Right lobe of liver (tissue), 6 donors: ENCODE data around the gene NCAPH2. TPM values are rescaled to one million over a fixed set of nuclear protein-coding genes. Genes with fewer than 3 reads are reported as not detected.

Experiments
- ATAC-seq, 4 donors: fragments of 200-7000 bp; cut with Tn5 transposase; one replicate each; pipeline ENCODE4 v1.9.1; 2020; ENCODE audit warnings: mild to moderate bottlenecking in 4 of 4, moderate library complexity in 4 of 4
- DNase-seq, 3 donors: peaks; one replicate each; pipeline ENCODE4 v3.0.0-alpha.2; 2020
- H3K27ac ChIP-seq, 3 donors: fragments of 200-600 bp; one replicate each; pipeline ENCODE4 v1.8.0; 2022
- H3K27me3 ChIP-seq, 2 donors: fragments of 200-600 bp; one replicate each; pipeline ENCODE4 v1.8.0; 2022
- H3K36me3 ChIP-seq, 4 donors: fragments of 200-600 bp; sonication (generic) in 1 of 4; one replicate each; pipeline versions ENCODE4 v1.5.1 to v1.8.0; 2017 to 2022; ENCODE audit warnings: control low read depth in 1 of 4
- H3K4me1 ChIP-seq, 4 donors: fragments of 200-600 bp; sonication (generic) in 1 of 4; one replicate each; pipeline versions ENCODE4 v1.5.1 to v1.8.0; 2017 to 2022; ENCODE audit warnings: control low read depth in 1 of 4
- H3K4me3 ChIP-seq, 3 donors: fragments of 200-600 bp; one replicate each; pipeline ENCODE4 v1.8.0; 2022
- H3K9me3 ChIP-seq, 4 donors: fragments of 200-600 bp; sonication (generic) in 1 of 4; one replicate each; pipeline versions ENCODE4 v1.5.1 to v1.8.0; 2017 to 2022; ENCODE audit warnings: control low read depth in 1 of 4
- POLR2A ChIP-seq: fragments of 450-650 bp; IDR thresholded peaks from one replicate; pipeline ENCODE4 v1.6.1; 2017; ENCODE audit warnings: antibody characterized with exemption, mild to moderate bottlenecking
- WGBS: methylation state at CpG from one replicate; pipeline ENCODE4 v1.1.6; 2018; ENCODE audit warnings: low coverage, low lambda C conversion rate; ENCODE audit not compliant: insufficient coverage; ENCODE audit errors: missing lambda C conversion rate; 5-methylcytosine and 5-hydroxymethylcytosine counted together
- intact Hi-C, 2 donors: fragments of 100-400 bp; cut with DNase I; formaldehyde crosslinking; loops; one replicate each; pipeline versions ENCODE4 v1.11.2 to v1.14.1; 2022
- total RNA-seq, 6 experiments: library from RNA; depleted of rRNA in 2 of 6; stranded (reverse); fragments of >200 nt in 2 of 6; fragmentation: NEBNext Ultra II Directional in 3 of 6; extraction: Animal tissue kit (Norgen Biotek cat#: 25700) in 3 of 6; gene quantifications; one replicate each; pipeline versions ENCODE4 v1.1.0 to v1.2.4, GENCODE V29; 2016 to 2023
- TF ChIP-seq, protein P1 (sequence below), 4 donors: fragments of 200-600 bp in 3 of 4; fragments of 450-650 bp in 1 of 4; IDR thresholded peaks; one replicate each; pipeline versions ENCODE4 v1.5.1 to v1.8.0; 2016 to 2022; ENCODE audit warnings: antibody characterized with exemption in 4 of 4, mild to moderate bottlenecking in 2 of 4
- donor health status: DM: no; HTN: yes; CAD: no.
- donor health status: DM: no; HTN: no; CAD: no.
- donor health status: DM: no; HTN: no; CAD: no.
- donor health status: DM: no; HTN: yes; CAD: no.
- donor health status: DM: no; HTN: yes; CAD: no.

The NCAPH2 gene
- total RNA-seq, 6 experiments from 2014 or later = 11.4 to 17.3 (median 13.9) TPM

DNA sequence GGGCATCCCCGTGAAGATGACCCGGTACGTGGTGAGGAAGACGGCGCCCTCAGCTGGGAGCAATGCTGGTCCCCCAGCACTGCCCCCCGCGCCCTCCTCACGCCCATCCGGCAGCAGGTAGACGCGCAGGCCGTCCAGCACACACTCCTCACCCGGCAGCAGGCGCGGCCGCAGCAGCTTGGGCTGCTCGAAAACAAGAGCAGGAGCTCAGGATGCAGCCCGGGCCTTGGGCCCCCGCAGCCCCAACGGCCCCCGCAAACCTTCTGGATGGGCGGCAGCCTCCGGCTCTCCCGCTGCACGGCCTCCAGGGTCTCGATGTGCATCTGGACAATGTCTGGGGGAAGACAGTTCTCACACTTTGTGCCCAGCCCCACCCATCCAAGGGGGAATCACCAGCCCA lies 46.5 kb upstream of the NCAPH2 start:
- Histone ChIP-seq H3K36me3 (peaks cover 4 to 74% (median 42%) of the 10 kb centered on the region in 4 donors), H3K4me3 (no peak overlapping the region), H3K27me3 (no peaks in the 10 kb centered on the region), H3K9me3 (no peaks in the 10 kb centered on the region), H3K4me1 (no peaks in the 10 kb centered on the region), H3K27ac (no peak overlapping the region)
- WGBS = 100% methylated on average over 4 of the region's 26 CpGs
- DNase-seq (no peak), ATAC-seq (no peak)
- TF ChIP-seq, protein P1, sequence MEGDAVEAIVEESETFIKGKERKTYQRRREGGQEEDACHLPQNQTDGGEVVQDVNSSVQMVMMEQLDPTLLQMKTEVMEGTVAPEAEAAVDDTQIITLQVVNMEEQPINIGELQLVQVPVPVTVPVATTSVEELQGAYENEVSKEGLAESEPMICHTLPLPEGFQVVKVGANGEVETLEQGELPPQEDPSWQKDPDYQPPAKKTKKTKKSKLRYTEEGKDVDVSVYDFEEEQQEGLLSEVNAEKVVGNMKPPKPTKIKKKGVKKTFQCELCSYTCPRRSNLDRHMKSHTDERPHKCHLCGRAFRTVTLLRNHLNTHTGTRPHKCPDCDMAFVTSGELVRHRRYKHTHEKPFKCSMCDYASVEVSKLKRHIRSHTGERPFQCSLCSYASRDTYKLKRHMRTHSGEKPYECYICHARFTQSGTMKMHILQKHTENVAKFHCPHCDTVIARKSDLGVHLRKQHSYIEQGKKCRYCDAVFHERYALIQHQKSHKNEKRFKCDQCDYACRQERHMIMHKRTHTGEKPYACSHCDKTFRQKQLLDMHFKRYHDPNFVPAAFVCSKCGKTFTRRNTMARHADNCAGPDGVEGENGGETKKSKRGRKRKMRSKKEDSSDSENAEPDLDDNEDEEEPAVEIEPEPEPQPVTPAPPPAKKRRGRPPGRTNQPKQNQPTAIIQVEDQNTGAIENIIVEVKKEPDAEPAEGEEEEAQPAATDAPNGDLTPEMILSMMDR (IDR thresholded peaks at IDR 0.05) = no peak
- TF ChIP-seq POLR2A = no peak
- intact Hi-C loops = no loop called here

DNA sequence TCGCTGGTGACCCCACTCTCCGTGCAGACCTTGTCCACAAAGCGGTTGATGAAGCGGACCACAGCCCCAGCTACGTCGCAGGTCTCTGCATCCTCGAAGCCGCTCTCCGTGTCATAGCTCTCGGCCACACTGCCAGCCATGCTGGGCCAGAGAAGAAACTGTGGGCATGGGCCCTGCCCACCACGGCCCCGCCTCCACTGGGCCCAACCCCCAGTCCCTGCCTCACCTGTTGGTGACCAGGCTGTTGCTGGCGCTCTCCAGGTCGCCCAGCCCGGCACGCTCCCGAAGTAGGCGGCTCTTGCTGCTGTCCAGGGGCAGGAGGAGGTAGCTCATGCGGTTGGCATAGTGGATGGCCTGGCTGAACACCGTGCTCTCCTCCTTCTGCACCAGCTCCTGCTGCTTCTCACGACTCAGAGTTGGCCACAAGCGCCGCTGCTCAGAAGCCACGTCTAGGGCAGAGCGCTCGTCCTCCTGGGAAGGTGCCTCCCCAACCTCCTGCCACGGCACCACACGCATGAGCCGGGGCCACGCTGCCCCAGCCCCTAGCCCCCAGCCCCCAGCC lies 46.0 kb upstream of the NCAPH2 start:
- TF ChIP-seq, protein P1 (IDR thresholded peaks at IDR 0.05) = no peak
- no peak for TF ChIP-seq POLR2A
- intact Hi-C loops = no loop called here
- no peak for DNase-seq
- Histone ChIP-seq H3K36me3 (peaks cover 4 to 79% (median 44%) of the 10 kb centered on the region in 4 donors), H3K4me3 (no peak overlapping the region), H3K27ac (no peak overlapping the region), H3K9me3 (no peaks in the 10 kb centered on the region), H3K4me1 (no peaks in the 10 kb centered on the region), H3K27me3 (no peaks in the 10 kb centered on the region)
- no peak for ATAC-seq
- 91% methylated on average over 12 of the region's 30 CpGs for WGBS

DNA sequence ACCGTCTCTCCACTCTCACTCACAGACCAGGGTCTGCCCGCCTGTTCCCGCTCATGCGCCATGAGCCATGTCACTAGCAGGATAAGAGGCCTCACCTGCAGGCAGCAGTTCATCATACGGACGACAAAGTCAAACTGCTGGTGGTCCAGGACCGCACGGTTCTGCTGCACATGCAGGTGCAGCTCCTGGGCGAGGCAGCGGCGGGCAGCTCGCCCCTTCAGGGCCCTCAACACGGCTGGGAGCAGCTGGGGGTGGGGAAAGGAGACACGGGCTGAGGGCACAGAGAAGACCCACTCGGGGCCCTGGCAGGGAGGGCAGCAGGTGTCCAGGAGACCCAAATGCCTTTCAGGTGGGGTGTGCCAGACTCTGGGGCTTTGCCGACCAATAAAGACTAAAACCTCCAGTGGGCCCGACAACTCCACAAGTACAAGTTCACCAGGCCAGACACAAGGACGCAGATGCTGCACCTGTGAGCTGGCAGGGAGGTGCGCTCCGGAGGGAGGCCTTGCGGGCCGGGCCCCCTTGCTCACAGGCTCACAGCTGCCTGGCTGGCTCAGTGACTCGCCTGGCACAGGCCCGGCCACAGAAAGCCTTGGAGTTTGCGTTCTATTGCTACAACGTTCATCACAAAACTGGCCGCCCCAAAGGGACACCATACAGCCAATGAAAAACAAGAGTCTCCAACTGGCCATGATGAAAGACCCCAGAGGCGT lies 44.7 kb upstream of the NCAPH2 start:
- no peaks in the 10 kb centered on the region for H3K27me3 ChIP-seq
- no peak overlapping the region for H3K4me3 ChIP-seq
- 93% methylated on average over 11 of the region's 28 CpGs for WGBS
- TF ChIP-seq, protein P1 (IDR thresholded peaks at IDR 0.05) = no peak
- no peak for TF ChIP-seq POLR2A
- no peaks in the 10 kb centered on the region for H3K4me1 ChIP-seq
- intact Hi-C loops = no loop called here
- no peaks in the 10 kb centered on the region for H3K9me3 ChIP-seq
- peaks cover 4 to 79% (median 48%) of the 10 kb centered on the region in 4 donors for H3K36me3 ChIP-seq
- no peak for ATAC-seq
- H3K27ac ChIP-seq = no peak overlapping the region
- DNase-seq = no peak

DNA sequence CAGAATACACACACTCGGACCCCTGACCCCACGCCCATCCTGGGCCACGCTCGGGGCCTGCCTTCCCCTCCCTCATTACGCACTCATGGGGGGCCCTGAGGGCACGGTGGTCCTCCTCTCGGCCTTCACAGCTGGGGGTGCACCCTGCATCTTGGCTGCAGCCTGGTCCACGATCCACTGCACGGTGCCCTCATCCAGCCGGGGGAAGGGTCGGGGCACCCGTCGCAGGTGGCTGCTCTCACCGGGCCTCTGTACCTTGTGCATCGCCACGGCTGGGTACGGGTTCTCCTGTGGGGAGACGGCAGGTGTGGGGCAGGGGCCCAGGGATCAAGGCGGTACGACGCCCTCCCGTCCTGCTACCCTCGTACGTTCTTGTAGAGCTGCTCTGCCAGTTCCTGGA lies 43.6 kb upstream of the NCAPH2 start:
- WGBS = 0% methylated on average over 1 of the region's 24 CpGs
- Histone ChIP-seq H3K27me3 (no peaks in the 10 kb centered on the region), H3K4me3 (no peak overlapping the region), H3K36me3 (peaks cover 4 to 76% (median 48%) of the 10 kb centered on the region in 4 donors), H3K9me3 (no peaks in the 10 kb centered on the region), H3K27ac (no peak overlapping the region), H3K4me1 (no peaks in the 10 kb centered on the region)
- no peak for DNase-seq
- intact Hi-C loops = no loop called here
- no peak for TF ChIP-seq POLR2A
- TF ChIP-seq, protein P1 (IDR thresholded peaks at IDR 0.05) = no peak
- no peak for ATAC-seq
